Measurements from ENCODE around the gene CCNA1.

CCNA1 gene

DNA sequence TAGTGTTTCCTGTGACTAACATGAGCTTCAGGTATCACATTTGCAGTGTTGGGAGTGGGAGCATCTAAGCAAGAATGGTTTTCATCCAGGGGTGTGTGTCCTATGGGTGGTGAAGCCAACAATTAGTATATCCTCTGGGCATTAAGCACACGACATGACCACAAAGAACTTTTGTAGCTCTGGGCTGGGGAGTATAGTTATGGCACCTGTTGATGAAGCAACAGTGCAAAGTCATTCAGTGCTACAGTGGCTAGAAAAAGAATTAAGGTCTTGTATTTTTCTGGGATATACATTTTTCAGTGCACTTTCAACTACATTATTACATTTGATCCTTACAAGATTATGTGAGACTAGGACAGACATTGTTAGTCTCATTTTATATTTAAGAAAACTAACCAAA lies 21.8 kb downstream of the CCNA1 start:
- DNase-seq = no peak

DNA sequence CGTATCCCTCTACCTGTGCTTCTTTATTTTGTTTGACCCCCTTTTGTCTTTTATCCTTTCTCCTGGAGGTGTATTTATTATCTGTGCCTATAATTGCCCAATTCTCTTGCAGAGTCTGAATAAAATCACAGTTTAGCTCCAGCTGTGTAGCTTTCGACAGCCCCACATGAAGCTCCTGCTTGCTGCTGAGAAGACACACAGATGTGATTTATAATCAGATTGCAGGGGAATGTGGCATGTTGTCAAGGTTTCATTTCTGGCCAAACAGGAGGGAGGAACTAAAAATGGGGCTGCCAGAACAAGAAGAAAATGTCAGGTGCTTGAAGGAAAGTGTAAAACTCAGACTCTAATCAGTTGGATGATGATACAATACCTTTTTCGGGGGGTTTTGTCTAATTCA lies 22.7 kb downstream of the CCNA1 start:
- no peak for DNase-seq

GRCh38 chr13:36456577-36456976 lies 24.3 kb downstream of the CCNA1 start:
- DNase-seq = no peak

- DNase-seq = no peak
These were observed 29.2 kb downstream of the CCNA1 start for GRCh38 chr13:36461506-36461905.

GRCh38 chr13:36475468-36475867 lies 43.2 kb downstream of the CCNA1 start:
- no peak for DNase-seq

DNA sequence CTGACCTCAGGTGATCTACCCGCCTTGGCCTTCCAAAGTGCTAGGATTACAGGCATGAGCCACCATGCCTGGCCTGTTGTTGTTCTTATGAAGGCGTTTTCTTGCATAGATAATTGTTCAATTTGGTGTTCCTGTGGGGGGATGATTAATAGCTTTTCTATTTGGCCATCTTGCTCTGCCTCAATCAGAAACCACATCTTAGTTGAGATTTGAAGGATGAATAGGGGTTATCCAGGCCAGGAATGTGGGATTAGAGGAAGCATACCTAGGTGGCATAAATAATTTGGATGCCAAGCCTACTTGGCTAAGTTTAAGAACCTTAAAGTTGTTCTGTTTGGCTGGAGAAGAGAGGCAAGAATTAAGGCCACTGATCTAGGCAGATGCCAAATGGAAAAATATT lies 44.4 kb downstream of the CCNA1 start:
- no peak for DNase-seq

DNA sequence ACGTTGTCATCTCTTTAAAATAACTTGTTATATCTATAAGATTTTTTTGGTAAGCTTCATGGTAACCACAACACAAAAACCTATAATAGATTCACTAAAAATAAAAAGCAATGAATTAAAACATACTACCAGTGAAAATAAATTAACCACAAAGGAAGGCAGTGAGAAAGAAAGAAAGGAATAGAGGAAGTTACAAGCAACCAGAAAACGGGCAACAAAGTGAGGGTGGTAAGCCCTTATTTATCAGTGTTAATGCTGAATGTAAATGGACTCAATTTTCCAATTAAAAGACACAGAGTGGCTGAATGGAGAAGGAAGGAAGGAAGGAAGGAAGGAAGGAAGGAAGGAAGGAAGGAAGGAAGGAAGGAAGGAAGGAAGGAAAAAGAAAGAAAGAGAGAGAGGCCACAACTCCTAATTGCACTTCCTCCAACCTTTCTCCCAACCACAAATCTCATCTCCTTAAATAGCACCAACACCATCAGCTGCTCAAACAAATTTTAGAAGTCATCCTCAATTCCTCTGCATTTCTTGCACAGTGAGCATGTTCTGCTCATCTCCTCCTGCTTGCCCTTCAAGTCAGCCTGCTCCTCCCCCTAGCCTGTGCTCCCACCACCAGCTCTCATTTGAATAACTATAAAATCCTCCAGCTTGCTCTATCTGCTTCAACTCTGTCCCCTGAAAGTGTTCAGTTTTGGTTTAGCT lies 48.6 kb downstream of the CCNA1 start:
- DNase-seq = no peak

GRCh38 chr13:36490055-36490454 lies 57.8 kb downstream of the CCNA1 start:
- no peak for DNase-seq

All from NCI-H524 treated with DMSO at 0.1 percent for 48 hours (cell line).